DMS53 treated with DMSO at 0.1 percent for 48 hours (cell line): ENCODE data around the gene TCF7L1.

Source experiments
- DNase-seq: peaks from one replicate; lab custom pipeline; 2025; ENCODE audit not compliant: unreplicated experiment; lab: John Stamatoyannopoulos, UW

Gene TCF7L1

DNA sequence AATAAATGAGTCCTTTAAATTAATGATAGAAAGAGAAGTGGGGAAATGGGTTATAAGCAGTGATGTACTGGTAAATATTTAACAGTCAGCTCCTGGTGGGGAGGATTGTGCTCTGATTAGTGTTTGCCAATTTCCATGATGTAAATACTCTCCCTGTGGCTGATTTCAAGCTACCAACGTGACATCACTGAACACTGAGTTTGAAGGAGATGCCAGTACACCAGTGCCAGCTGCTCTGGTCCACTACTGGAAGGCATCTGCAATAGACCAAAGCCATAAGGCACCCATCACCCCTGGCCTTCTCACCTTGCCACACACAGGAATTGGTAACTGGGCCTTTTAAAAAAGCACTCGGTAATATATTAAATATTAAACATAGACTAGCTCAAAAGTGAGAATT, 116.9 kb downstream of the TCF7L1 start:
- DNase-seq, result no peak

DNA sequence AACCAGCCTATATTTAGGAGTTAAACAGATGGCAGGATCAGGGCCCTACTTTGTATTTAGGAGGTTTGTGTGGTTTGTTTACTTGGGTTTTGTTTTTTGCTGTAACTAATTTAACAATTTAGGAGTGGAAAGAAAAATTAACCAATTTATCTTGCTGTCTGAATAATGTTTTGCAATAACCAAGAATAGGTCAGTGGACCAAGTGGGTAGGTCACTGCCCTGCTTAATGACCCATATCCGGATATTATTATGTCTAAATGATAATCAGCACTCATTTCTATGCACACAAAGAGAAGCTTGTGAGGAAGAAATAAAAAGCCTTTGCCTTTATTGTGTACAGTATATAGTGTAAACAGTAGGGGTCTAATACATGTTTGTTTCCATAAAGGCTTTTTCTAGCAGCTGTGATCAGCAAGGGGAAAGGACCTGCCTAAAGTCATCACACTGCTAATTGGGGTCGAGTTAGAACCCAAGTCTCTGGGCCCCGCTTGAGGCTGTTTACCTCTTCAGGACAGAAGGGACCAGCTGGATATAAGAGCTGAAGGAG, 118.0 kb downstream of the TCF7L1 start:
- DNase-seq, result no peak

- DNase-seq, result no peak
These were observed 120.7 kb downstream of the TCF7L1 start for GRCh38 chr2:85253890-85254289.

GRCh38 chr2:85254540-85255300, 121.5 kb downstream of the TCF7L1 start:
- no peak for DNase-seq

GRCh38 chr2:85255456-85255812, 122.2 kb downstream of the TCF7L1 start:
- DNase-seq, result no peak

- DNase-seq, result no peak
These were observed 122.8 kb downstream of the TCF7L1 start for GRCh38 chr2:85255813-85256594.

DNA sequence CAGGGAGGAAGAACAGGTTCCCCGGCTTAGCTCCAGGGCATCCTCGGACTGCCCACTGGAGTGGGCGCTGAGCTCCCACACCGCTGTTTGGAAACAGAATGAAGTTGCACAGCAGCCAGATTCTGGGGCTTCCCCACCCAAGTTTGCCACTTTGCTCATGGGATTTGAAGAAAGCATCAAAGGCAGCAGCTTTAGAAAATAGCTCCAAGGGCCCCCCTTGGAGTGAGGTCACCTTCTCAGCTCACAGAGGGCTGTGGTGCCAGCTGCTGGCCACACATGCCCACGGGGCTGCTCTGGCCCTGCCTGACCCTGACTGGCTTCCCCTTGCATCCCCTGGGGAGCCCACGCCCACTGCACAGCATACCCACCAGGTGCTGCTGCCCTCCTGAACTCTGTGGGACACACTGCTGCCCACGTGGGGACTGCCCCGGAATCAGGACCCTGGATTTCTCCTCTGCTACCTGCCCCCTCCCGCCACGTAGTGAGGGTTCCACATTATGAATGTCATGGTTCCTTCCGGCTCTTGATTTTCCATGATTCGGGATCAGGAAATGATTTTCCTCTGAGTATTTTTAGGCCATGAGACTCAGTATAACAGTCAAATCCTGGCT, 124.3 kb downstream of the TCF7L1 start:
- no peak for DNase-seq

DNA sequence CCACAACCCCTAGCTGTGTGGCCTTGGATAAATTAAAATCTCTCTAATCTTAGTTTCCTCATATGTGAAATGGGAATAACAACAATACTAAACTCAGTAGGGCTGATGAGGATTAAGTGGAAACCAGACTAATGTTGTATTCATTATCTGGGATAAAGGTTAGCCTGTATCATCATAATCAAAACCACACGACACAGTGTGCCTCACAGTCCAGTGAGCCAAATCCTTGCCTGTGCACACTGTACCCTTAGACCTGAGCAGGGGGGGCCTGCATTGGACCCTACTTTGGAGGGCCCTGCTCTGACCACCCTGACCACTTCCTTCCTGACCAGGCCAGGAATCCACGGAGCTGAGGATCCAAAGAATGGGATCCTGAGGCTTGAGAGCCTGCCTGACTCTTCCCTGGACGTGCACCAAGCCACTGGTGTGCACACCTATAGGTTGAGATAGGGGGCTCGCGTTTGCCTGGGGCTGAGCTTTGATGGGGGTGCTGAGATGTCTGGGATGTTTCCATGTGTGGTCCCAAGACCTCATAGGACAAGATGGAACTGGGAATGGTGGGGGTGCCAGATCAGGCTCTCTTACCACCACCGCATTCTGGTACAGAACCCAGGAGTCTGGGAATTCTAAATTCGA, 124.9 kb downstream of the TCF7L1 start:
- DNase-seq, result no peak

DNA sequence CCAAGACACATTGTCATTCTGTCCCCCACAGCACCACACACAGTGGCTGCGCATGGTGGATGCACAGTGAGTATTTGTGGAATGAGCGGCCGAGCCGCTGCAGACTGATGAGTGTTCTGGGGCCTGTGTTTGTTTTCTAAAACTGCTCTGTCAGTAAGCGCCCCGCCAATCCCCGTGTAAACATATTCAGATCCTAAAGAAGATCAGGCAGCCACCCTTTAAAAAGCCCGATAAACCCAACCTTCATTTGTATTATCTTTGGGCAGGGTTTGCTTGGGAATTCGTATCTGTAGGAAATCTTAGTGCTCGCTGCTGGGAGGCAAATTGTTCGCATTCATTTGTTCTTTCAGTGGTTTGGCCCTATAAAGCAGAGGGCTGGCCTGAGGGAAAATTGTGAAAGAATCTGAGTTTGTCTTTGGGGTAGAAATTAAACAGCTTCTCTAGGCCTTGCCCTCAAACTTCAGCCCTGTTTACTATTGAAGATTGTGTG, 126.0 kb downstream of the TCF7L1 start:
- DNase-seq, result no peak

DNA sequence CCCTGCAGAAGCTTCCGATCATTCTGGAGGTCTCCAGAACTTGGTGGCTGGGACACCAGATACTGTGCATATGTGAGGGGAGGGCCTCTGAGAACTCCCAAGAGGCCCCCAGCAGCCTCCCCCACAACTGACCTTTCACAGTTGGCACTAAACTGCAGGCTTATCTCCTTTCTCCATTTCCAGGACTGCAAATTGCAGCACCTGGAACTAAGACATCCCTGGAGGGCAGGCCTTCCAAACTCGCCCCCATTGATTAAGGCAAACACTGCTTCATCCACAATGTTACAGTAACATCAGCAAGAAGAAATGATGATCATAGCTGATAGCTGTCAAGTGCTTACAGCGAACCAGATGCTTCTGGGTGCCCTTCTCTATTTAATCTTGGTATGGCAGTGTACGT, 126.7 kb downstream of the TCF7L1 start:
- no peak for DNase-seq

GRCh38 chr2:85263591-85263990, 130.4 kb downstream of the TCF7L1 start:
- no peak for DNase-seq

- no peak for DNase-seq
These were observed 131.3 kb downstream of the TCF7L1 start for GRCh38 chr2:85264471-85264870.

GRCh38 chr2:85265304-85265703, 132.1 kb downstream of the TCF7L1 start:
- DNase-seq, result no peak

- DNase-seq, result peak; percentile 26
These were observed 133.2 kb downstream of the TCF7L1 start for GRCh38 chr2:85266146-85267041.

DNA sequence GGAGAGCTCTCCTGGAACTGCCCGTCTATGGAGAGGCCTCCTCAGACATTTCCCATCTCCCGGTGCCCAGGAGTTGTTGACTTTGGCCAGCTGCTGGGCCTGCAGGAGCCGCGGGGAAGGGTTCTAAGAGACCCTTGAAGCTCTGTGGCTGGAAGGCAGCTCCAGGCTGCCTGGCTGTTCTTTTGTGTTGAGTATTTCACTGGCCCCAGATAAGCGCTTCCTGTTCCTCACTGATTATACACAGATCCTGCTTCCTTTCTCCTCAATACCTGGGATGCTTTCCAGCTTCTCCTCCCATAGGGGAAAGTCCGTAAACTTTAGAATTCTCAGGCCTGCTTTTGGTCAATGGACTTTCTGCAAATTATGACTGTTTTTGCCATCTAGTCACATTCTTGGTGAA, 136.8 kb downstream of the TCF7L1 start:
- DNase-seq, result no peak

GRCh38 chr2:85272357-85272756, 139.2 kb downstream of the TCF7L1 start:
- DNase-seq, result no peak

- DNase-seq, result peak; percentile 20
These were observed 140.8 kb downstream of the TCF7L1 start for GRCh38 chr2:85273738-85274731.

DNA sequence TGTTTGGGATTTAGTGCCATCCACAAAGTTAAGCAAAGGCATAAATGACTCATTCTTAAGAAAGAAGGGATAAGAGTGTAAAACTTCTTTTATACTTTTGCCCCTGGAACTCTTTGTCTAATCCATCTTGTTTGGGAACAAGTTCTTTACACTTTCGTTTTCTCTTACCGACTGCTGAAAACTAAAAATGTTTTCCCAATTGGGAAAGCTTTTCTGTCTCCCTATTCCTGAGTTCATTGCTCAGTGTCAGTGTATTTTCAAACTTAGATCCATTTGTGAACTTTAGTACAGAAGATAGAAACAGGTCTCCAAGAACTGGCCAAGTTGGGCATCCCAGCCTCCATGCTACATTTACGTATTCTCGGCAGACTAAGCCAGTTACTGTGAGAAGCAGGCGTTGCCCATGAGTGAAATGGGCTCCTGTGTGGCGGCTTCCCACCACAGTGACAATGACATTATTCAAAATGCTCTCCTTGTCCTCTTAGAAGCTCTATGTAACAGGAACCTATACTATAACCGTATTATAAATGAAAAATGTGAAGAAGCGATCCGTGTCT, 142.9 kb downstream of the TCF7L1 start:
- DNase-seq, result no peak
